BJ (cell line): ENCODE measurements around the gene DCP1B. TPM values are rescaled to one million over a fixed set of nuclear protein-coding genes. Genes with fewer than 3 reads are reported as not detected.

Experiments
- CTCF ChIA-PET: fragments of 350-600 bp; formaldehyde crosslinking; extraction: SDS; loops from one replicate; lab custom pipeline; 2021; ENCODE audit warnings: antibody characterized with exemption, inconsistent platforms; lab: Yijun Ruan, JAX
- POLR2A ChIA-PET: fragments of 300-600 bp; sonication (Branson Sonifier 250); formaldehyde crosslinking; extraction: SDS; loops from one replicate; lab custom pipeline; 2021; ENCODE audit warnings: antibody characterized with exemption; lab: Charles Lee
- DNase-seq: peaks from one replicate; pipeline ENCODE4 v3.0.0-alpha.2; 2011; ENCODE audit warnings: low read depth
- H3K27me3 ChIP-seq: 2 replicates; pipeline ENCODE4 v1.6.0; 2011; ENCODE audit warnings: low read length; ENCODE audit not compliant: control insufficient read depth, insufficient read depth
- H3K36me3 ChIP-seq: 2 replicates; pipeline ENCODE4 v1.5.1; 2011; ENCODE audit warnings: low read length; ENCODE audit not compliant: control insufficient read depth, insufficient read depth
- H3K4me3 ChIP-seq: 2 replicates; pipeline ENCODE4 v1.5.1; 2011; ENCODE audit warnings: low read depth, mild to moderate bottlenecking, control low read depth, low read length
- polyA plus RNA-seq: library from polyadenylated mRNA; depleted of rRNA; stranded (reverse); fragments of >200 nt; gene quantifications from 2 replicates; pipeline ENCODE4 v1.2.3, GENCODE V29; 2011
- TF ChIP-seq, protein P1 (sequence below): IDR thresholded peaks from 2 replicates; pipeline ENCODE4 v1.5.1; 2011; ENCODE audit warnings: low read depth, mild to moderate bottlenecking, control low read depth, inconsistent platforms, low read length, moderate library complexity; ENCODE audit not compliant: insufficient read depth

Gene DCP1B
- polyA plus RNA-seq, 1 experiment: 29.1 TPM

DNA sequence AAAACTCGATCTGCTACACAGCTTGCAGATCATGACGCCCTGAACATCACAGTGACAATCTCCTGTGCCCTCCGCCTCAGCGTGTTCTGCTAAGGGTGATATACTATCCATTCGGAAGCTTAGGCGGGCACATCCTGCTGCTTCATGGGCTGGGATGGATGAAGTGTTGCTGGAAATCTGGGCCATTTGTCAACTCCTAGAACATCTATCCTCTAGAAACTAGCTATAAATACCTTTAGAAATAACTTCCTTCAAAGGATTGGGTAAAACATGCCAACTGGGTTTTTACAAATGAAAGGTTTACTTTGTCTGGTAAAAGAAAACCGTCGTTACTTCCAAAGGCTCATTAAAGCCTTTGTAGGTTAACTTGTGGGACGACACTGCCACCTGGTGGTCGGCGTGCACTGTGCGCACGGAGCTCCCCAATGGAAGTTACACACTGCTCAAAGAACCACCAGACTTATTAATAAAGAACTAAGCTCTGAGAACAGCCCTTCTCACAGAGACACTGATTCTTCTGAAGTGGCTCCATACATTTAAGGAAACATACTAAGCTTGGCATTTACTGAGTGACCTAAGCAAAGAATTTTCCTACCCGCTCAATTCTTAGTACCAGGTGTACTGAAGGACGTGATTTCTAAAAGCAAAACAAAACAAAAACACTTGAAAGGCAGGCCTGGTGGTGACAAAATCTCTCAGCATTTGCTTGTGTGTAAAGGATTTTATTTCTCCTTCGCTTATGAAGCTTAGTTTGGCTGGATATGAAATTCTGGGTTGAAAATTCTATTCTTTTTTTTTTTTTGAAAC is 64.3 kb downstream of the DCP1B start:
- peak; percentile 19 for DNase-seq
- H3K27me3 ChIP-seq: no peaks in the 10 kb centered on the region
- TF ChIP-seq, protein P1, sequence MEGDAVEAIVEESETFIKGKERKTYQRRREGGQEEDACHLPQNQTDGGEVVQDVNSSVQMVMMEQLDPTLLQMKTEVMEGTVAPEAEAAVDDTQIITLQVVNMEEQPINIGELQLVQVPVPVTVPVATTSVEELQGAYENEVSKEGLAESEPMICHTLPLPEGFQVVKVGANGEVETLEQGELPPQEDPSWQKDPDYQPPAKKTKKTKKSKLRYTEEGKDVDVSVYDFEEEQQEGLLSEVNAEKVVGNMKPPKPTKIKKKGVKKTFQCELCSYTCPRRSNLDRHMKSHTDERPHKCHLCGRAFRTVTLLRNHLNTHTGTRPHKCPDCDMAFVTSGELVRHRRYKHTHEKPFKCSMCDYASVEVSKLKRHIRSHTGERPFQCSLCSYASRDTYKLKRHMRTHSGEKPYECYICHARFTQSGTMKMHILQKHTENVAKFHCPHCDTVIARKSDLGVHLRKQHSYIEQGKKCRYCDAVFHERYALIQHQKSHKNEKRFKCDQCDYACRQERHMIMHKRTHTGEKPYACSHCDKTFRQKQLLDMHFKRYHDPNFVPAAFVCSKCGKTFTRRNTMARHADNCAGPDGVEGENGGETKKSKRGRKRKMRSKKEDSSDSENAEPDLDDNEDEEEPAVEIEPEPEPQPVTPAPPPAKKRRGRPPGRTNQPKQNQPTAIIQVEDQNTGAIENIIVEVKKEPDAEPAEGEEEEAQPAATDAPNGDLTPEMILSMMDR: peak; percentile 95
- H3K4me3 ChIP-seq: no peak overlapping the region
- CTCF ChIA-PET: interaction anchor here (0.6 to 3.8 kb wide), 46 partner anchors 9 to 822 kb away, joined by 3 to 78 read pairs (median 4); partner anchors contain the start of gene CACNA2D4
- H3K36me3 ChIP-seq: no peaks in the 10 kb centered on the region
- POLR2A ChIA-PET: interaction anchor here (0.6 kb wide), 1 partner anchor 333 kb away, joined by 3 read pairs; no protein-coding TSS in a partner anchor

DNA sequence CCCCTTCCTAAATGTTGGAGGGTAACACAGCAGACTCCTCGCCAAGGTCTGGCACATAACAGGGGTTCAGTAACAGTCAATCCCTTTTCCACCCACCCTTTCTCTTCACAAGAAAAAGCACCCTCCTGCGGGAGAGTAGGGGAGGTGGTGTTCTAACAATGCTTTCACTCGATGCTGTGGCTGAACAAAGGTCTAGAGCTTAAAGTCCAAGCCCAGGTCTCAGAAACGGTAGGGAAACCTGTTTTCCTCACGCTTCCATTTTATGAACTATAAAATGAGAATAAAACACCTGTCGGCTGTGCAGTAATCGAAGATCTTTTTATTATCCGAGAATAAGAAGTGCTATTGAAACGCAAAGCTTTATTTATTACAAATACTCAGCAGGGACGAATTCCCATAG is 64.9 kb downstream of the DCP1B start:
- Histone ChIP-seq H3K4me3 (no peak overlapping the region), H3K27me3 (no peaks in the 10 kb centered on the region), H3K36me3 (no peaks in the 10 kb centered on the region)
- DNase-seq: no peak
- POLR2A ChIA-PET: interaction anchor here (0.6 kb wide), 1 partner anchor 334 kb away, joined by 3 read pairs; no protein-coding TSS in a partner anchor
- TF ChIP-seq, protein P1: no peak
- CTCF ChIA-PET: interaction anchor here (0.6 to 3.8 kb wide), 38 partner anchors 8 to 821 kb away, joined by 3 to 78 read pairs (median 4); partner anchors contain the start of gene CACNA2D4

DNA sequence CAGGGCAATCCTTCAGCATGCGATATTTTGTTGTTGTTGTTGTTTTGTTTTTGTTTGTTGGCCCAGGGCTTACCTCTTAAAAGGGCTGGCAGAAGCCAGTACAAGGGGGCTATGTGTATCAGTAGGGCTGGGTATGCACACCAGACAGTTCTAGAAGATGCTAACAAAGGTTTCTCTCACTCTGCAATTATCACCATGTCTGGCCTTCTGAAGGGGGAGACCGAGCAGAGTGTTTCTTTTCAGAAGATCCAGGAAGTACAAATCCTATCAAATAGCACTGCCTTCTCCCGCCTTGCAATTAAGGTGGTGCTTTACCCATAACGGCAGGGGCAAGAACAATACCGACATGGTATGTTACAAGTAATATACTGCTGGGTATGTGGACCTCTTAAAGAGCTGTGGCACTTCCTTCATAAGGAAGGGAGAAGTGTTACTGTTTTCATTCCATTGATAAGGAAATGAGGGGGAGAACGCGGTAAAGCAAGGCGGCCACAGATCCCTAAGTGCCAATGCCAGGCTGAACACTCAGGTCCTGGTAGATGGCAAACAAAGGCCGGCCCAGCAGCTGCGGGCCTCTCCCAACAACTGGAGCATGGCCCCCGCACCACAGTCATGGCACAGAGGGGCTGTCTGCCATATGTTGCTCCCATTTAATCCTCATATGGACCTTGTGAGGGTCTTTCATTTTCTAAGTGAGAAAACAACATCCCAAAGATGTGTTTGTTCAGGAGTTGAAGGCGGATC is 66.6 kb downstream of the DCP1B start:
- no peaks in the 10 kb centered on the region for H3K27me3 ChIP-seq
- no peak overlapping the region for H3K4me3 ChIP-seq
- DNase-seq: no peak
- POLR2A ChIA-PET: no interaction called here
- TF ChIP-seq, protein P1: no peak
- CTCF ChIA-PET: interaction anchor here (3.8 kb wide), 1 partner anchor 144 kb away, joined by 78 read pairs; no protein-coding TSS in a partner anchor
- no peaks in the 10 kb centered on the region for H3K36me3 ChIP-seq

DNA sequence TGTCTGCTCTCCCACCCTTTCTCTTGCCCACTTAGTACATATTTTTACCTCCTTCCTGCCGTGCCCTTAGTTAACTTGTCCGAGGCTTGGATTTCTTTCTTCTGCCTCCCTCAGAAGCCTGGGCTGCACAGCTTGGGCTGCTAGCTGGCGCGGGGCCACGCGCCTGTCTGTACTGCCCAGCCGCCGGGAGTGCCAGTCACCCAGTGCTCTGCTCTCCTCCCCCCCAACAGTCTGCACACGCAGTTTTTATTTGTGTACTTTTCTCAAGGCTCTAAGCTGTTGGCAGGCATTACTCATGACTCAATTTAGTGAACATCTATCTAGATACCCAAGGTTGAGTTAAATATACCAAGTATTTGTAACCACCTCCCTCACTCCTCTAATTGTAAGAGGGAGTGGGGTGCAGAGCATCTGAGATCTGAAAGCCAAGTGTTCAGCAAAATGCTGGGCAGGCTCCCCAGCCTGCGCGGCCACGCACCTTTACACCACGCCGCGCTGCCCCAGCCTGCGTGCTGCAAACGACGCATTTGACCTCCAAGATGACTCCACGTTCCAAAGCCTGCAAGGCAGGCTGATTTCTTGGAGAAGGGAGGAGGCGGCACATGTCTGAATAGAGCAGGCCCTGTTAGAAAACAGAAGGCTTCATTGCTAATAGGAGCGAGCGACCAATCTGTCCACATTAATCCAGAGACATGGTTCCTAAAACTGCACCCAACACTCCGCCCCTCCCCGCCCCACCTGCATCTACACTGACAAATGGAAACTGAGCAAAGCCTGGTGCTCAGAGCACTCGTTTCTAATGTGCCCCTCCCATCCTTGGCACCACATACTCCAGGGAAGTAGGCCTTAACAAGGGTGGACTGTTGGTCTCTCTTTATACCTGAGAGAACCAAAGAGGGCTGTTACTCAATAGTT is 67.6 kb downstream of the DCP1B start:
- H3K4me3 ChIP-seq: no peak overlapping the region
- H3K27me3 ChIP-seq: no peaks in the 10 kb centered on the region
- POLR2A ChIA-PET: no interaction called here
- no peaks in the 10 kb centered on the region for H3K36me3 ChIP-seq
- TF ChIP-seq, protein P1: no peak
- CTCF ChIA-PET: interaction anchor here (0.9 kb wide), 1 partner anchor 10 kb away, joined by 3 read pairs; no protein-coding TSS in a partner anchor
- no peak for DNase-seq
